HG03097 (cell line): ENCODE measurements around the gene ADGRG6.

ENCODE experiments used
- ATAC-seq: cut with Tn5 transposase; IDR thresholded peaks from one replicate; pipeline ENCODE4 v1.9.1; 2021; ENCODE audit not compliant: unreplicated experiment, low FRiP score

ADGRG6 gene

GRCh38 chr6:142290851-142291250 is 11.0 kb upstream of the ADGRG6 start:
- no peak for ATAC-seq

- no peak for ATAC-seq
Measured at GRCh38 chr6:142291512-142291911, 10.3 kb upstream of the ADGRG6 start.

DNA sequence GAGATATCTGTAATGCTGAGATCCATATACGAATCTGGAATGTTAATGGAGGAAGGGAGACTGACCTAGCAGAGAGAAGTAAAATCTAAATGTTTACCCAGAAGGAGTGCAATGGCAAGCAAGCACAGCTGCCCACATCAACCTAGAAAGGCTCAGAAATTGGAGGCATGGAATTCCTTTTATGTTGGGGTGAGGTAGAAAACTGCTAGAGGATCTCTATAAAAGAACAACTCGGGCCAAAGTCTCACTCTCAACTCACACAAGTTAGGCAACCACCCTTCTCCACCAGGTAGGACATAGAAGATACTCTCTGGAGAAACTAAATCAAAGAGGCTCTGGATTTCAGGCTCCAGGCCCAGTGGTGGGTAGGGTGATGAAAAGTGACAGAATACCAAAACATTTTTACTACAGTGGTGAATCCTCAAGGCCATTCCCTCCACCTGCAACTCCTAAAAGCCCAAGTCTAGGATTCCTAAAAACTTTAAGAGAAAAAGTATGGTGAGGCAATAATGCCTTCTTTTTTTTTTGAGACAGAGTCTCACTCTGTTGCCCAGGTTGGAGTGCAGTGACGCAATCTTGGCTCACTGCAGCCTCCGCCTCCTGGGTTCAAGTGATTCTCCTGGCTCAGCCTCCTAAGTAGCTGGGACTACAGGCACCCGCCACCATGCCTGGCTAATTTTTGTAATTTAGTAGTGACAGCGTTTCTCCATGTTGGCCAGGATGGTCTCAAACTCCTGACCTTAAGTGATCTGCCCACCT is 9.5 kb upstream of the ADGRG6 start:
- ATAC-seq, result no peak

DNA sequence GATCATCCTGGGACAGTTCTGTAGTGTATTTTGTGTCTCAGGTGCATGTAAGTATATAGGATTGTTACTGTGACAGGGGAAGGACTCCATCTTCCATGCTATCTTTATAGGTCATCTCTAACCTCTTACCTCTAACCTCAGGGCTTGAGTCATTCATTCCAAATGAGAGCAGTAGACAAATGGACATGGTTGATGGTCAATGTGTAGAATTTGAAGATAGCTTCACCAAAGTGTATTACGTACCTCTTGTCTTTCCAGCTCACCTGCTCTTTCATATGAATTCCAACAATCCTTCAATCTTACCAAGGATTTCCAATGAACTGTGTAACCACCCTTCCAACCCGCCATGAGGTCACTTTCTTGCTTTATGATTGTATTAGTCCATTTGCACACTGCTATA is 8.7 kb upstream of the ADGRG6 start:
- no peak for ATAC-seq

GRCh38 chr6:142294679-142295078 is 7.1 kb upstream of the ADGRG6 start:
- ATAC-seq, result no peak

- ATAC-seq, result no peak
Measured at GRCh38 chr6:142296975-142297604, 4.7 kb upstream of the ADGRG6 start.

GRCh38 chr6:142297605-142297995 is 4.2 kb upstream of the ADGRG6 start:
- ATAC-seq, result no peak

DNA sequence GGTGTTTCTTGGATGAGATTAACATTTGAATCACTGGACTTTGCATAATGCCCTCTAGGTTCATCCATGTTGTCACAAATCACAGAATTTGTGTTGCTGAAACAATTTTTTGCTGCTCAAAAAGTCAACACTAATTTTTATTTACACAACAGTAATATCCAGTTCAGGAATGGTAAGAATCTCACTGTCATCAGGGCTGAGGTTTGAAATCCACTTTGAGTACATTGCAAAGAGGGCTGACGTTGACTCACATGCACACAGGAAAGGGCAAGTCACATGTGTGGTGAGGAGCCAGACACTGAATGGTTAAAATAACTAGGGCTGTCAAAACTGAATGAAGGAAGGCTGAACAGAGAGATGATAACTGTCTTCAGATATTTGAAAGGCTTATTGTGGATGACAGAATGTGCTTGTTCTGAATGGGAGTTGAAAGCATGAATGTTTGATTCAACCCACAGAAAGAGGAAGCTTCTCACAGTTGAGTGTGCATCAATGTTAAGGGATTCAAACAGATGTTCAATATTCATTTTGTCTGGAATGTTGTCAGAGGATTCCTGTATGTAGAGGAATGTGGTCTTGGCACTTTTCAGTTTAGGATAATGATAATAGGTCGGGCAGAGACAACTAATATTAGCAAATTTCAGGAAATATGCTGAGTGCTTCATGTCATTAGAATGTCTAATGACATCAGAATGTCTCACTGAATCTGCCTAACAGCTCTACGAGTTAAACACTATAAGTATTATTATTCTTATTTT is 3.6 kb upstream of the ADGRG6 start:
- no peak for ATAC-seq

DNA sequence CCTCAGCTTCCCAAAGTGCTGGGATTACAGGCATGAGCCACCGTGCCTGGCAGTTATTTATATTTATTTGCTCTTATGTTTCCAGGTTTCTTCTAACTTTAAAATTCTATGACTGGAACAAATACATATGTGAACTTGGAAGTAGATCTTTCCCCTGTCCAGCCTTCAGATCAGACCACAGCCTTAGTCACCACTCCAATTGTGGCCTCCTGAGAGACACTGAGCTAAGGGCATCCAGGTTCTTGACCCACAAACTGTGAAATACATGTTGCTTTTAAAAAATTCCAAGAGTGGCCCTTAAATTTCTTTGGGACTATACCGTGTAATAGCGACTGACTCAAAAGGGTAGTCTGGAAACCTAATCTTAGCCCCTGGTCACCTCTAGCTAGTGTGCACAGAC is 1.5 kb upstream of the ADGRG6 start:
- ATAC-seq, result no peak

DNA sequence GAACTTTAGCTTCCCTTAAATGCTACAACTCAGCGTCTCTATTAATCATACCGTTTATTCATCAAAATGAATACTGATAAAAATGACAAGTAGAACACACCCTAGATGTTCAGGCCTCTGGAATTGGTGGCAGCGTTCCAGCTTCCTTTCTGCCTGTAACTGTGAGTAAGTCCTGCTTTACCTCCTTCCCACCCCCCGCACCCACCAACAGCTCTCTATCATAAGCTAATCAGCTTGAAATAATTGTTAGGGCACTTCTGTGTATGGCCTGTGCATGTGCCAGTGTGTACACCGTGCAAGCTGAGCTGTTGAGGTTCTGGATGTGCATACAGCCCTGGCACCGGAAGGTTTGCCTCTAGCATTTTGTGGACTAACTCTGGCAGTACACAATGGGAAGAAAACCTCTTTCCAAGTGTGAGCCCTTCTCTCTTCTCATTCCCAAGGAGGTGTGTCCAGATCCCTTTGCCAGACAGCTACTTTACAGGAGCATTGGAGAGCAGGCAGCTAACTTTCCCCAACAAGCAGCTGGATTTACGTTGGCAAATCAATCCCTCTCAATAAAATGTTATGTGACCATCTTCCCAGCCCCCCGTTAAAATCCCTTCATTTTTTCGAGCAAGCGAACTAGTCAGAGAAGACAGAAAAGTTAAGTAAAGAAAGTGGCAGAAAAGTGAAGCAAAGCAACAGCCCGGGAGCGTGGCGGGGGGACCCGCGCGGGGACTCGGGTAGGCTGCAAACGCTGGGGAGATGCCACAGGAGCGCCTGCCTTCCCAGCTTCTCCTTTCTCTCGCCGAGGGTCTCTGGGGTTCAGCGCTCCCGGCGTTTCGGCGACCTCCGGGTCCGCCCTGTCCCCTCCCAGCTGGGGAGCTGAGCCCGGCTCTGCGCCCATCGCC is 803 bp upstream of the ADGRG6 start:
- no peak for ATAC-seq

DNA sequence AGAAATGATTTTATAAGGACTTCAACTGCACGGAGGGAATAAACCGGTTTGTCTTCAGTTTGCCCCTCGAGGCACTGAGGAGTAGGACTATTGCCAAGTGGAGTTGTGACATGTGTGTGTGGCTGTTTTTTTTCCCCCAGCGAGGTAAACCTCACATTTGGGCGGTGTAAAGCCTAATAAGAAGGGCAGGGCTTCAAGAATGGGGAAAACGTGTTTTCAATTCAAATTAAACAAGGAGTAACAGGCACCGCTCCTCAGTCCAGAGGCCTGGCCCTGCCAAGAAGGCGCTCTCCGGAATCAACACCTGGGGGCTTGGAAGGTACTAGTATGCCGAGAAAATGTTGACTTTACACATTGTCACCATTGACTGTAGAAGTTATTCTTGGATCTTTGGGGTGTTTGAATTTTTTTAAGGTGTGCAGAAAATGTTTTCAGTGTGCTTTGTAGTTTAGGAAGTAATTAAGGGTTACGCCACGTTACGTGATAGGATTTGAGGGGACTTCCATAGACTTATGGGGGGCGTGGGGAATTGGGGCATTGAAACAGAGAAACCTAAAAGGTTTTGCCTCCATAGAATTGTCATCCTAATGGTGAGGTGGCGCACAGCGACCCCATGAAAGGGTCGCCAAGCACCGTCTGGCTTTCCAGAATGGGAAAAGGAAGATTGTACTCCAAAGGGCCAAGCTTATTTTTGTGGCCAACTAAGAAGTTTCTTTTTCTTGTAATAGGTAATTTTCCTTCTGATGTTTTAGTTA is 791 bp downstream of the ADGRG6 start:
- ATAC-seq, result no peak

DNA sequence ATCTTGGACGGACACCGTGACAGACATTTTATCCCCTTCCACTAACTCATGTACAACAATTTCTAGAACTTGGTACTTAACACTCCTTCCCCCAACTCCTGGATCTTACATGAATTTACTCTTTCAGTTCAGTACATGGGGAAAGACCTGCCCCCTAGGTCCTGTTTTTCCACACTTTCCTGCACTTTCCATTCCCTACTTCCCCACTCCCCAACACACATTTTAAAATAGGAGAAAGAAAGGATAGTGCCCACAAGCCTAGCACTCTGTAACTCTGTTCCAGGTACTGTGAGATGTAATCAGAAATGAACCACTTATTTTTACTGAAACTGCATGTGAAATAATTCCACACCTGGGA is 1.3 kb downstream of the ADGRG6 start:
- ATAC-seq, result no peak

DNA sequence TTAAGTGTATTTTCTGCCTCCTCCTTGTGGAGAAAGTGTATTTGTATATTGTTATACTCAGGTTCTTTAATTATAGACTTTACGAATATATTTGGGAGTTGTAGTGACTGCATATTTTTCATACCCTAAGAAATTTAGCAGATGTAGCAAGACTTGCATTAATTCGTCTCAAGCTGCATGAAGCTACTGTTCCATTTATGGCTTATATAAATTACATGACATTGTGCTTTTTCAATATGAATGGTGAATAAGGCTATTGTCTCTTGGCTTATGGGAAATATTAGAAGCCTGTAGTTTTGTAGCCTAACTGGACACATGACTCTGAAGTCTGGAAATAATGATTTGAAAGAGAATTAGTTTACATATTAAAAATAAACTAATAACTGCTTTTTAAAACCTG is 2.4 kb downstream of the ADGRG6 start:
- no peak for ATAC-seq

DNA sequence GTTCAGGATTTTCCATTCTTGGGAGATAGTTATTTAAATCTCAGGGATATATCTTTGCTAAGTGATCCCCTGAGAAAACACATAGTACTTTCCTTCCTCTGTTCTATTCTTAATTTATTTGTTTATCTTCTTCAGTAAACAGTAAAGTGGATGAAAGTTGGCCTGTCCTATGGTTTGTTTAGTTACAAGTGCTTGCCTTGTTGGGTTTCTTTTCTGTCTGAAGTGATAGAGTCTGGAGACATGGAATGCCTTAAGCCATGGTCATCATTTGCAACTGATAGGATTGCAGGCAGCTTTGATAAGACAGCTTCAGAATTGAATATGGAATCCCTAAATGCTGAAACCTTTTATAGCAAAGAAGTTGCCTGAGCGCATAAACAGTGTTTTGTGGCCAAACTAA is 4.9 kb downstream of the ADGRG6 start:
- ATAC-seq, result no peak

DNA sequence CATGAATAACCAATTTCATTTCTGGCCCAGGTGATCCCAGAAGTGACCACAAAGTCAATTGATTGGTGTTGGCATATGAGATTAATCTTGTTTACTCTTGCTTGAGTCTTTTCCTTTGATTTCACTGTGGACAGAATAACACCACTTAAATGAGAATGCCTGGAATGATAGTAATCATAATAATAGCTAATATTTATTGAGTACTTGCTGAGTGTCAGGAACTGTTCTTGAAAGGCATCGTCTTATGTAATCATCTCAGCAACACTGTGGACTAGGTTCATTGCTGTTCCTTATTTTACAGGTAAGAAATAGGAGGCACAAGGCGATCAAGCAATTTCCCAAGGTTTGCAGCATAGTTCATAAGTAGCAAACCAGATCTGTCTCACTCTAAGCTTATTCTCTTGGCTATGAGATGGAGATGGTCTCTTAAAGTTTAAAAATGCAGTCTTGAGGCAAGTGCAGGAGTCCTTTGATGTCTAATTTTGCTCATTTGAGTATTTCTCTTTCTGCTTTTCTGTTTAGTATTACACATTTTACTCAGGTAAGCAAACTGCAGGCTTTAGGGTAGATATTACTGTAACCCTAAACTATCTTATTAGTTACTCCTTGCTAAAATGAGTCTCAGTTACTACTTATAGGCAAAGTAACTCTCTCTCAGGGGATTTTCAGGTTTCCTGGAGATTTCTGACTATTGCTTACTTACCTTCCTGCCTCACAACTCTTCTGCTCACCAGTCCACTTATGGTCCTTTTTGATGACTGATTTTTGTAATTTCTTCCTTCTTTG is 6.3 kb downstream of the ADGRG6 start:
- no peak for ATAC-seq

DNA sequence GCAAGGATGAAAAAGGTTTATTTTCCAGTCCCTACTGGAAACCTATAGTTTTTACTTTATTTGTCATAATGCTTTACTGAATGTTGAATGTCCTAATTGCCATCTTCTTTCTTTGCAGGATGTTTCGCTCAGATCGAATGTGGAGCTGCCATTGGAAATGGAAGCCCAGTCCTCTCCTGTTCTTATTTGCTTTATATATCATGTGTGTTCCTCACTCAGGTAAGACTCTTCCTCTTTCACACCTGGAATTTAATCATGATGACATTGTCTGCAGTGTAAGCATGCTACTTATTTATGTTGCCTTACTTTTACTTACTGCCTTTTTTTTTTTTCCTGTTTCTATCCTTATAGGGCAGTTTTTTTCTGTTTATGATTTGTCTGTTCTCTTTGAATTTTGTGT is 7.6 kb downstream of the ADGRG6 start:
- ATAC-seq, result no peak

DNA sequence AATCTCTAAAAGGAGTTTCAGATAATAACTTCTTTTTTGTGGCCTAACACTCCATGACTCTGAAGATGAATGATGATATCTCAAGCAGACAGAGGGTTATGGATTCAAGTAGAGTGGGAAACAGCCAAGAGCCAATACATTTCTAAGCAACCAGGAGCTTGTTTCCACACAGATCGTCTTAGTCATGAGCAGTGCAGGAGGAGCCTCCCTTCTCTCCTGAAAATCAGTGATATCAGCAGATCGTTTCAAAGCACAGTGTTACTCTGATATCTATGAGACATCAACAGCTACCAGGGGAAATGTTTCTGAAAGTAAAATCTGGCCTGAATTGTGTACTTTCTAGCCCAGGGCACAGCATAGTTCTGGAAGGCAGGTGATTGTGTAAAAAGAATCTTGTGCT is 11.5 kb downstream of the ADGRG6 start:
- no peak for ATAC-seq

GRCh38 chr6:142316791-142317368 is 15.1 kb downstream of the ADGRG6 start:
- no peak for ATAC-seq

DNA sequence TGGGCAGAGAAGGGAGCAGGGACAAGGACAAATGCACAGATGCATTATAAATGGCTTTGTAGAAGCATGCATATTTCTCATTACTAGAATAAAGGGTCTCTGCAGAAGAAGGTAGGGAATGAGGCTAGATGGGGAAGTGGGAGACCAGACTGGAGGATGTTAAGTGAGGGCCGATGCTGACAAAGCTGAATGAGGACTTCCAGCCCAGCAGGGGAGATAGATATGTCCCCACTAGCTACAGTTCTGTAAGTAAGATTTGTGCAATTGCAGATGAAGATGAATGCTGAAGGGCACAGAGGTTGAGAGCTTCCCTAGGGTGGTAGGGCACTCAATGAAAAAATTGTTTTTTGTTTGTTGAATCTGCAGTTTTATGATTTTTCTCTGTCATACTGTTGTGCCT is 16.9 kb downstream of the ADGRG6 start:
- ATAC-seq, result no peak
